Heart left ventricle (tissue), 13 donors: Measurements from ENCODE around the gene YBX1.

ENCODE experiments used
- POLR2A ChIP-seq, 2 donors: fragments of 450-650 bp; IDR thresholded peaks; one replicate each; pipeline ENCODE4 v1.6.1; 2017; ENCODE audit warnings: antibody characterized with exemption in 2 of 2, mild to moderate bottlenecking in 2 of 2, moderate library complexity in 2 of 2
- TF ChIP-seq, protein P1 (sequence below), 12 donors: fragments of 200-600 bp; sonication (generic) in 4 of 12; IDR thresholded peaks; one replicate each; pipeline versions ENCODE4 v1.5.0 to v1.8.0; 2018 to 2022; ENCODE audit warnings: antibody characterized with exemption in 12 of 12, mild to moderate bottlenecking in 5 of 12
- donor health status: ischemic (EF 13 %, LVEDD 7.1; RV severe dilation, severe dysfunction).
- donor health status: DM: no; HTN: yes; CAD: no.
- donor health status: DM: no; HTN: no; CAD: no.
- donor health status: ischemic (EF 25% LVEDD 6.9; RV normal size, moderate dysfunction).
- donor health status: ischemic (EF 25% LVEDD 5.7; RV mildly dilated, moderate dysfunction).
- donor health status: ischemic (EF 35%, LVEDD 5.7; RV mildly dilated, moderate dysfunction).
- donor health status: nonischemic (EF 11% LVEDD 7.7; RV severe dilation, severe dysfunction).
- donor health status: DM: yes; HTN: yes; CAD: no.
- donor health status: PGD.
- donor health status: ischemic (EF 29% LVEDD 5.4; RV normal size, mild dysfunction).
- donor health status: nonischemic (EF 23%, LVEDD 6.1; RV moderate dilation, normal function).

DNA sequence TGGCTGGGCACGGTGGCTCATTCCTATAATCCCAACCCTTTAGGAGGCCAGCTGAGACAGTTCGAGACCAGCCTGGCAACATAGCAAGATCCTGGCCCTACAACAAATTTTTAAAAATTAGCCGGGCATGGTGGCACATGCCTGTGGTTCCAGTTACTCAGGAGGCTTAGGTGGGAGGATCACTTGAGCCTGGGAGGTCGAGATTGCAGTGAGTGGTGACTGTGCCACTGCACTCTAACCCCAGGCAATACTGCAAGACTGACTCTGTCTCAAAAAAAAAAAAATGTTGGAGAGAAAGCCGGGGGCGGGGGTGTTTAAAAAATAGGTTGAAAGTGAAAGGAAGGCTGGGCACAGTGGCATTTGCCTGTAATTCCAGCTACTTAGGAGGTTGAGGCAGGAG, 41.3 kb downstream of the YBX1 start:
- TF ChIP-seq, protein P1, sequence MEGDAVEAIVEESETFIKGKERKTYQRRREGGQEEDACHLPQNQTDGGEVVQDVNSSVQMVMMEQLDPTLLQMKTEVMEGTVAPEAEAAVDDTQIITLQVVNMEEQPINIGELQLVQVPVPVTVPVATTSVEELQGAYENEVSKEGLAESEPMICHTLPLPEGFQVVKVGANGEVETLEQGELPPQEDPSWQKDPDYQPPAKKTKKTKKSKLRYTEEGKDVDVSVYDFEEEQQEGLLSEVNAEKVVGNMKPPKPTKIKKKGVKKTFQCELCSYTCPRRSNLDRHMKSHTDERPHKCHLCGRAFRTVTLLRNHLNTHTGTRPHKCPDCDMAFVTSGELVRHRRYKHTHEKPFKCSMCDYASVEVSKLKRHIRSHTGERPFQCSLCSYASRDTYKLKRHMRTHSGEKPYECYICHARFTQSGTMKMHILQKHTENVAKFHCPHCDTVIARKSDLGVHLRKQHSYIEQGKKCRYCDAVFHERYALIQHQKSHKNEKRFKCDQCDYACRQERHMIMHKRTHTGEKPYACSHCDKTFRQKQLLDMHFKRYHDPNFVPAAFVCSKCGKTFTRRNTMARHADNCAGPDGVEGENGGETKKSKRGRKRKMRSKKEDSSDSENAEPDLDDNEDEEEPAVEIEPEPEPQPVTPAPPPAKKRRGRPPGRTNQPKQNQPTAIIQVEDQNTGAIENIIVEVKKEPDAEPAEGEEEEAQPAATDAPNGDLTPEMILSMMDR (IDR thresholded peaks at IDR 0.05): no peak
- no peak for TF ChIP-seq POLR2A (IDR thresholded peaks at IDR 0.05)
